IMR-90 (cell line): ENCODE measurements around the gene ACADSB. TPM values are rescaled to one million over a fixed set of nuclear protein-coding genes. Genes with fewer than 3 reads are reported as not detected.

Experiments used
- ATAC-seq: fragments of 200-7000 bp; cut with Tn5 transposase; 2 replicates; pipeline ENCODE4 v1.9.1; 2020; ENCODE audit warnings: low read depth, mild to moderate bottlenecking, moderate library complexity
- BruUV-seq: library from RNA; stranded (reverse); fragments of 400-500 nt; replicated peaks from 2 replicates; lab custom pipeline; 2021; lab: Mats Ljungman, UMichigan
- CTCF ChIA-PET: fragments of 300-600 bp; formaldehyde crosslinking; extraction: SDS; loops from one replicate; lab custom pipeline; 2021; ENCODE audit warnings: antibody characterized with exemption; lab: Yijun Ruan, JAX
- POLR2A ChIA-PET: fragments of 300-600 bp; sonication (Branson Sonifier 250); formaldehyde crosslinking; loops from one replicate; lab custom pipeline; 2022; ENCODE audit warnings: antibody characterized with exemption; ENCODE audit not compliant: unreplicated experiment; lab: Charles Lee
- DNase-seq: peaks from one replicate; pipeline ENCODE4 v3.0.0; 2013
- H2AFZ ChIP-seq: replicated peaks from 2 replicates; pipeline ENCODE3; 2013; ENCODE audit warnings: low read length, mild to moderate bottlenecking; ENCODE audit not compliant: poor library complexity
- H2AK5ac ChIP-seq: 2 replicates; pipeline ENCODE4 v1.6.1; 2013; ENCODE audit warnings: low read depth, low read length, inconsistent platforms
- H2AK9ac ChIP-seq: replicated peaks from 2 replicates; pipeline ENCODE3; 2013; ENCODE audit warnings: mild to moderate bottlenecking, low read depth, low read length, moderate library complexity; ENCODE audit not compliant: poor library complexity
- H2BK120ac ChIP-seq: 2 replicates; pipeline ENCODE4 v1.6.1; 2013; ENCODE audit warnings: low read depth, low read length, inconsistent platforms
- H2BK15ac ChIP-seq: 3 replicates; pipeline ENCODE4 v1.6.1; 2013; ENCODE audit warnings: low read depth, low read length, inconsistent platforms
- H2BK20ac ChIP-seq: 2 replicates; pipeline ENCODE4 v1.6.1; 2013; ENCODE audit warnings: low read depth, mild to moderate bottlenecking, inconsistent platforms, low read length, moderate library complexity
- H2BK5ac ChIP-seq: 2 replicates; pipeline ENCODE4 v1.6.1; 2013; ENCODE audit warnings: mild to moderate bottlenecking, low read depth, low read length, inconsistent platforms; ENCODE audit not compliant: poor library complexity, severe bottlenecking
- H3K14ac ChIP-seq: replicated peaks from 2 replicates; pipeline ENCODE4 v1.6.1; 2013; ENCODE audit warnings: low read depth, low read length, inconsistent platforms
- H3K18ac ChIP-seq: 2 replicates; pipeline ENCODE4 v1.6.1; 2013; ENCODE audit warnings: low read depth, low read length, control low read depth
- H3K23ac ChIP-seq: 2 replicates; pipeline ENCODE4 v1.6.1; 2013; ENCODE audit warnings: low read depth, low read length, inconsistent platforms
- H3K27ac ChIP-seq: 2 replicates; pipeline ENCODE4 v1.5.1; 2013; ENCODE audit warnings: mild to moderate bottlenecking, control low read depth, low read length; ENCODE audit not compliant: insufficient read depth
- H3K27me3 ChIP-seq: 2 replicates; pipeline ENCODE4 v1.6.1; 2013; ENCODE audit warnings: low read length; ENCODE audit not compliant: control insufficient read depth, insufficient read depth
- H3K36me3 ChIP-seq: 2 replicates; pipeline ENCODE4 v1.6.1; 2013; ENCODE audit warnings: low read length, mixed read lengths; ENCODE audit not compliant: control insufficient read depth, insufficient read depth
- H3K4ac ChIP-seq: 2 replicates; pipeline ENCODE4 v1.6.1; 2013; ENCODE audit warnings: low read depth, low read length, inconsistent platforms
- H3K4me1 ChIP-seq: 2 replicates; pipeline ENCODE4 v1.6.1; 2013; ENCODE audit warnings: low read length, mixed read lengths; ENCODE audit not compliant: control insufficient read depth, insufficient read depth
- H3K4me2 ChIP-seq: 2 replicates; pipeline ENCODE4 v1.6.1; 2013; ENCODE audit warnings: low read depth, mild to moderate bottlenecking, control low read depth, low read length, moderate library complexity
- H3K4me3 ChIP-seq: 2 replicates; pipeline ENCODE4 v1.5.1; 2013; ENCODE audit warnings: low read depth, mild to moderate bottlenecking, control low read depth, low read length, moderate library complexity; ENCODE audit not compliant: insufficient read depth
- H3K56ac ChIP-seq: 2 replicates; pipeline ENCODE4 v1.6.1; 2013; ENCODE audit warnings: low read length, inconsistent platforms; ENCODE audit not compliant: insufficient read depth; ENCODE audit errors: extremely low read depth
- H3K79me1 ChIP-seq, 2 experiments: 2 replicates each; pipeline ENCODE4 v1.6.1; 2013; ENCODE audit warnings: low read length in 2 of 2, inconsistent platforms in 1 of 2, low read depth in 1 of 2
- H3K9ac ChIP-seq: 2 replicates; pipeline ENCODE4 v1.6.1; 2013; ENCODE audit warnings: low read depth, low read length, control low read depth
- H3K9me1 ChIP-seq: 2 replicates; pipeline ENCODE4 v1.6.1; 2013; ENCODE audit warnings: low read length, inconsistent platforms; ENCODE audit not compliant: insufficient read depth
- H3K9me3 ChIP-seq: 2 replicates; pipeline ENCODE4 v1.6.1; 2013; ENCODE audit warnings: low read length; ENCODE audit not compliant: control insufficient read depth, insufficient read depth
- H4K20me1 ChIP-seq: 2 replicates; pipeline ENCODE4 v1.6.1; 2013; ENCODE audit warnings: low read length, inconsistent platforms; ENCODE audit not compliant: insufficient read depth
- H4K5ac ChIP-seq: 2 replicates; pipeline ENCODE4 v1.6.1; 2013; ENCODE audit warnings: mild to moderate bottlenecking, low read depth, low read length, control low read depth
- H4K8ac ChIP-seq, 2 experiments: 2 replicates each; pipeline ENCODE4 v1.6.1; 2013; ENCODE audit warnings: low read depth in 2 of 2, low read length in 2 of 2, control low read depth in 1 of 2, inconsistent platforms in 1 of 2
- H4K91ac ChIP-seq: 2 replicates; pipeline ENCODE4 v1.6.1; 2013; ENCODE audit warnings: low read depth, low read length, inconsistent platforms; ENCODE audit not compliant: insufficient read depth
- BHLHE40 ChIP-seq: fragments of 150-350 bp; IDR thresholded peaks from 2 replicates; pipeline ENCODE4 v1.6.1; 2016; ENCODE audit warnings: mild to moderate bottlenecking, low read depth, low read length
- CEBPB ChIP-seq: IDR thresholded peaks from 2 replicates; pipeline ENCODE4 v1.6.1; 2012; ENCODE audit warnings: low read depth, low read length, improper control_type of control experiment
- CHD1 ChIP-seq: IDR thresholded peaks from 2 replicates; pipeline ENCODE4 v1.6.1; 2012; ENCODE audit warnings: low read depth, low read length, improper control_type of control experiment
- CTCF ChIP-seq: conservative IDR thresholded peaks from 2 replicates; pipeline ENCODE4 v1.5.1; 2012; ENCODE audit warnings: mild to moderate bottlenecking, low read depth, low read length, improper control_type of control experiment
- ELK1 ChIP-seq: fragments of 150-350 bp; IDR thresholded peaks from 2 replicates; pipeline ENCODE4 v1.6.1; 2016; ENCODE audit warnings: low read depth, mild to moderate bottlenecking, low read length, moderate library complexity, borderline replicate concordance
- FOS ChIP-seq: fragments of 150-350 bp; IDR thresholded peaks from 2 replicates; pipeline ENCODE4 v1.6.1; 2016; ENCODE audit warnings: low read depth, low read length
- MAFK ChIP-seq: IDR thresholded peaks from 2 replicates; pipeline ENCODE4 v1.6.1; 2012; ENCODE audit warnings: low read depth, low read length, improper control_type of control experiment
- MAZ ChIP-seq: IDR thresholded peaks from 2 replicates; pipeline ENCODE4 v1.6.1; 2012; ENCODE audit warnings: low read depth, mild to moderate bottlenecking, low read length, improper control_type of control experiment, moderate library complexity, borderline replicate concordance
- MXI1 ChIP-seq: IDR thresholded peaks from 2 replicates; pipeline ENCODE4 v1.6.1; 2012; ENCODE audit warnings: low read depth, mild to moderate bottlenecking, low read length, moderate library complexity, borderline replicate concordance
- NFE2L2 ChIP-seq: fragments of 150-350 bp; IDR thresholded peaks from 2 replicates; pipeline ENCODE4 v1.6.1; 2016; ENCODE audit warnings: low read depth, mild to moderate bottlenecking, low read length
- POLR2A ChIP-seq: IDR thresholded peaks from 2 replicates; pipeline ENCODE4 v1.6.1; 2012; ENCODE audit warnings: mild to moderate bottlenecking, low read depth, low read length
- RAD21 ChIP-seq: IDR thresholded peaks from 2 replicates; pipeline ENCODE4 v1.6.1; 2012; ENCODE audit warnings: low read length, improper control_type of control experiment
- RCOR1 ChIP-seq: IDR thresholded peaks from 2 replicates; pipeline ENCODE4 v1.6.1; 2012; ENCODE audit warnings: mild to moderate bottlenecking, low read length, improper control_type of control experiment; ENCODE audit not compliant: insufficient replicate concordance
- RFX5 ChIP-seq: IDR thresholded peaks from 2 replicates; pipeline ENCODE4 v1.8.0; 2012; ENCODE audit warnings: low read depth, mild to moderate bottlenecking, low read length, moderate library complexity
- SMC3 ChIP-seq: fragments of 150-350 bp; IDR thresholded peaks from 2 replicates; pipeline ENCODE4 v1.6.1; 2016; ENCODE audit warnings: low read depth, mild to moderate bottlenecking, antibody characterized with exemption, low read length, moderate library complexity
- USF2 ChIP-seq: fragments of 150-350 bp; IDR thresholded peaks from 2 replicates; pipeline ENCODE4 v1.6.1; 2017; ENCODE audit warnings: mild to moderate bottlenecking, antibody characterized with exemption, low read length, low read depth
- WGBS, 2 experiments: methylation state at CpG; one replicate each; pipeline versions ENCODE4 v1.1.5 to v1.1.7; 2013; ENCODE audit warnings: missing lambda C conversion rate in 2 of 2; ENCODE audit not compliant: insufficient read length in 1 of 2; ENCODE audit errors: extremely low coverage in 2 of 2; 5-methylcytosine and 5-hydroxymethylcytosine counted together
- dilution Hi-C: fragments of 300-500 bp; cut with HindIII; formaldehyde crosslinking; loops from one replicate; pipeline ENCODE4 v1.14.3; 2018; ENCODE audit warnings: low sequenced_read_pairs; ENCODE audit not compliant: unreplicated experiment
- in situ Hi-C: fragments of 300-500 bp; cut with MboI; formaldehyde crosslinking; loops from 3 replicates; pipeline ENCODE4 v1.14.3; 2019; ENCODE audit warnings: low sequenced_read_pairs, inconsistent platforms, mixed read lengths
- intact Hi-C: fragments of 100-400 bp; cut with micrococcal nuclease; formaldehyde crosslinking; loops from 2 replicates; pipeline ENCODE4 v1.10.0; 2022
- polyA plus RNA-seq, 3 experiments: library from polyadenylated mRNA; depleted of rRNA; stranded (reverse); fragments of >200 nt; gene quantifications; 2 replicates each; pipeline ENCODE4 v1.2.3, GENCODE V29; 2012; ENCODE audit warnings: low replicate concordance in 1 of 3
- total RNA-seq: library from RNA; depleted of rRNA; stranded (reverse); fragments of >200 nt; gene quantifications from 2 replicates; pipeline ENCODE4 v1.2.3, GENCODE V29; 2012

ACADSB gene
- total and polyA plus RNA-seq, 2 of the 4 experiments (the other 2 are of a cell fraction), result 6.2 to 10.6 TPM

GRCh38 chr10:123004298-123004697, 4.5 kb upstream of the ACADSB start:
- H3K56ac ChIP-seq, result no peak overlapping the region
- H2AK5ac ChIP-seq, result no peak overlapping the region
- ChIA-PET POLR2A (interaction anchor here (0.7 kb wide), 1 partner anchor 1077 kb away, joined by 4 read pairs; the partner anchor contains the start of gene ATE1), CTCF (no interaction called here)
- no peaks in the 10 kb centered on the region for H3K36me3 ChIP-seq
- no peak overlapping the region for H3K4ac ChIP-seq
- no peak overlapping the region for H3K18ac ChIP-seq
- H3K27me3 ChIP-seq, result no peaks in the 10 kb centered on the region
- H3K9ac ChIP-seq, result no peak overlapping the region
- in situ Hi-C loops, result no loop called here
- DNase-seq (no peak), ATAC-seq (no peak)
- peaks cover 16 to 36% of the 10 kb centered on the region in 2 experiments for H3K79me1 ChIP-seq
- H4K91ac ChIP-seq, result no peak overlapping the region
- no peak overlapping the region for H2BK20ac ChIP-seq
- no peak overlapping the region for H3K4me2 ChIP-seq
- H2AFZ ChIP-seq, result no peak overlapping the region
- H3K9me3 ChIP-seq, result no peaks in the 10 kb centered on the region
- peaks cover 3% of the 10 kb centered on the region; the same call in 1 of the 2 replicates for H4K20me1 ChIP-seq
- no peak overlapping the region for H2BK5ac ChIP-seq
- no peaks in the 10 kb centered on the region for H3K9me1 ChIP-seq
- WGBS, 2 experiments, result no CpG with 5 or more reads among the region's 2 CpGs
- H3K4me1 ChIP-seq, result no peaks in the 10 kb centered on the region
- no peak overlapping the region for H3K14ac ChIP-seq
- no peak overlapping the region for H2AK9ac ChIP-seq
- no peak overlapping the region for H3K4me3 ChIP-seq
- no peak overlapping the region for H3K23ac ChIP-seq
- H3K27ac ChIP-seq, result no peak overlapping the region
- no TSS peak for BruUV-seq
- no peak overlapping the region for H4K8ac ChIP-seq
- intact Hi-C loops, result no loop called here
- H2BK15ac ChIP-seq, result no peak overlapping the region
- dilution Hi-C loops, result no loop called here
- H4K5ac ChIP-seq, result no peak overlapping the region
- no peak for TF ChIP-seq SMC3
- TF ChIP-seq MXI1, result no peak
- TF ChIP-seq ELK1, result no peak
- TF ChIP-seq POLR2A, result no peak
- no peak for TF ChIP-seq MAFK
- TF ChIP-seq BHLHE40, result no peak
- TF ChIP-seq CTCF, result no peak
- TF ChIP-seq MAZ, result no peak
- no peak for TF ChIP-seq FOS
- TF ChIP-seq RFX5, result no peak
- TF ChIP-seq CEBPB, result no peak
- TF ChIP-seq NFE2L2, result no peak
- no peak for TF ChIP-seq USF2
- TF ChIP-seq RAD21, result no peak
- TF ChIP-seq CHD1, result no peak
- TF ChIP-seq RCOR1, result no peak
- H2BK120ac ChIP-seq, result no peak overlapping the region
